Suprapubic skin (tissue), 4 donors: ENCODE measurements around the gene MADCAM1. TPM values are rescaled to one million over a fixed set of nuclear protein-coding genes. Genes with fewer than 3 reads are reported as not detected.

ENCODE experiments used
- DNase-seq, 2 donors: peaks; one replicate each; pipeline ENCODE4 v3.0.0-alpha.2; 2019; ENCODE audit warnings: low spot score in 2 of 2
- H3K27ac ChIP-seq: fragments of 200-600 bp; sonication (generic); one replicate; pipeline ENCODE4 v1.5.1; 2019
- H3K27me3 ChIP-seq: fragments of 200-600 bp; sonication (generic); one replicate; pipeline ENCODE4 v1.5.1; 2019
- H3K36me3 ChIP-seq: fragments of 200-600 bp; sonication (generic); one replicate; pipeline ENCODE4 v1.5.1; 2019
- H3K4me1 ChIP-seq: fragments of 200-600 bp; sonication (generic); one replicate; pipeline ENCODE4 v1.5.1; 2019
- H3K4me3 ChIP-seq: fragments of 200-600 bp; sonication (generic); one replicate; pipeline ENCODE4 v1.5.1; 2019; ENCODE audit warnings: mild to moderate bottlenecking
- H3K9me3 ChIP-seq: fragments of 200-600 bp; sonication (generic); one replicate; pipeline ENCODE4 v1.5.1; 2019
- CTCF ChIP-seq, 2 donors: fragments of 200-600 bp in 1 of 2; fragments of 450-650 bp in 1 of 2; sonication (generic) in 1 of 2; IDR thresholded peaks; one replicate each; pipeline ENCODE4 v1.5.1; 2016 to 2019; ENCODE audit warnings: antibody characterized with exemption in 2 of 2, mild to moderate bottlenecking in 1 of 2, moderate library complexity in 1 of 2
- EP300 ChIP-seq: sonication (generic); formaldehyde crosslinking; IDR thresholded peaks from one replicate; pipeline ENCODE4 v1.6.1; 2017; ENCODE audit warnings: antibody characterized with exemption
- POLR2A ChIP-seq, 2 donors: fragments of 450-650 bp; IDR thresholded peaks; one replicate each; pipeline ENCODE4 v1.6.1; 2017; ENCODE audit warnings: antibody characterized with exemption in 2 of 2, mild to moderate bottlenecking in 2 of 2, moderate library complexity in 2 of 2
- POLR2AphosphoS5 ChIP-seq, 3 donors: sonication (generic); formaldehyde crosslinking; IDR thresholded peaks; one replicate each; pipeline ENCODE4 v1.6.1; 2017; ENCODE audit warnings: antibody characterized with exemption in 3 of 3
- WGBS: methylation state at CpG from one replicate; pipeline ENCODE4 v1.1.5; 2018; 5-methylcytosine and 5-hydroxymethylcytosine counted together
- total RNA-seq, 4 donors: library from RNA; depleted of rRNA; stranded (reverse); fragments of >200 nt; gene quantifications; one replicate each; pipeline ENCODE4 v1.1.0, GENCODE V29; 2016

Gene MADCAM1
- total RNA-seq, 4 donors from 2014 or later: 0.64 TPM; not detected in 3

DNA sequence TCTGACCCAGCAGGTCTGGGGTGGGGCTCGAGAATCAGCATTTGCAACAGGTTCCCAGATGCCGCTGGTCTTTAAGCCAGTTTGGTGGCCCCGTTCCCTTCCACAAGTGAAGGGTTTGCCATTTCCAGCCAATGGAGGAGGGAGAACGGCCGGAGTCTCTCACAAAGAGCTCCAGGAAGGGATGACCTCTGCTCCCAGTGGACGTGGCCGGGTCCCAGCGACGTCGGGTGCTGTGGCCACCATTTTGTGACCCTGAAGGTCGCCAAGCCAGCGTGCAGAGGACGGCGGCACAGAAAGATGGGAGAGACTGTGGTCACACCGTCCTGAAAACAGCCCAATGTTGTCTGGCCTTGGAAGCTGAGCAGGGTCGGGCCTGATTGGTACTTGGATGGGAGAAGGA lies 43.5 kb upstream of the MADCAM1 start:
- WGBS: 97% methylated on average over 12 of the region's 16 CpGs

GRCh38 chr19:453606-454005 lies 42.7 kb upstream of the MADCAM1 start:
- Histone ChIP-seq H3K27ac (no peak overlapping the region), H3K9me3 (no peaks in the 10 kb centered on the region), H3K36me3 (no peaks in the 10 kb centered on the region), H3K27me3 (no peaks in the 10 kb centered on the region), H3K4me1 (no peaks in the 10 kb centered on the region), H3K4me3 (no peak overlapping the region)
- no peak for TF ChIP-seq POLR2AphosphoS5 (IDR thresholded peaks at IDR 0.05)
- TF ChIP-seq CTCF (IDR thresholded peaks at IDR 0.05): no peak
- no peak for TF ChIP-seq POLR2A (IDR thresholded peaks at IDR 0.05)
- no peak for TF ChIP-seq EP300
- WGBS: 95% methylated on average over 18 of the region's 22 CpGs
- no peak for DNase-seq

More for the DNA sequence above, 43.5 kb upstream of the MADCAM1 start:
- H3K4me3 ChIP-seq: no peak overlapping the region
- no peaks in the 10 kb centered on the region for H3K4me1 ChIP-seq
- H3K27ac ChIP-seq: no peak overlapping the region
- no peaks in the 10 kb centered on the region for H3K36me3 ChIP-seq
- no peak for DNase-seq
- H3K9me3 ChIP-seq: no peaks in the 10 kb centered on the region
- H3K27me3 ChIP-seq: no peaks in the 10 kb centered on the region
- TF ChIP-seq EP300 (no peak), POLR2A (IDR thresholded peaks at IDR 0.05) (no peak), POLR2AphosphoS5 (IDR thresholded peaks at IDR 0.05) (no peak), CTCF (IDR thresholded peaks at IDR 0.05) (no peak)

DNA sequence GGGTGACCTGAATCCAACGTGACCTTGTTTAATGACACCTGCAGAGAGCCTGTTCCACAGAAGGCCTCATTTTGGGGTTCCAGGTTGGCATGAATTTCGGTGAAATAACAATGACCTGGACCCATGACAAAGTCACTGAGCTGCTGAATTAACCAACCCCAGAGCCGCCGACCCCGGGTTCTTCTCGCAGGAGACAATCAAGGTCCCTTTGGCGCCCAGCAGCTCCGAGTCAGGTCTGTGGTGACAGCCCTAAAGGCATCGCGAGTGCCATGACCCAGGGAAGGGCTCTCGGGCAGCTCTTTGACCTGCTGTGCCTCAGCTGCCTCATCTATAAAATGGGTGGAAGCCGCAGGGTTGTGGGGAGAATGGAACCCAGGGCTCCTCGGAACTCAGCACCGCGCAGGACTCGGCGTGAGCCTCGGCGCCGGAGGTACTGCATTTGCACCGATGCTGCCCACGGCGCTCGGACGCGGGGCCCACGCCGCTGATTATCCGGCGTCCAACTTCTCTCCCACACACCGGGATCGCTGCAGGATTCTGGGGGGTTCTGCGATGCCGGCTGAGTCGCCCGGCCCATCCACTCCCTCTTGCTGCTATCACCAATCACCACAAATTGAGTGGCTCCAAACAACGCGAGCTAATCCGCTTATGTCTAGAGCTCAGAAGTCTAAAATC lies 41.1 kb upstream of the MADCAM1 start:
- Histone ChIP-seq H3K27me3 (no peaks in the 10 kb centered on the region), H3K4me3 (no peak overlapping the region), H3K27ac (no peak overlapping the region), H3K9me3 (no peaks in the 10 kb centered on the region), H3K4me1 (peaks cover 6% of the 10 kb centered on the region), H3K36me3 (no peaks in the 10 kb centered on the region)
- WGBS: 95% methylated on average over 31 of the region's 39 CpGs
- DNase-seq: no peak
- TF ChIP-seq POLR2A (IDR thresholded peaks at IDR 0.05): no peak
- no peak for TF ChIP-seq CTCF (IDR thresholded peaks at IDR 0.05)
- no peak for TF ChIP-seq EP300
- TF ChIP-seq POLR2AphosphoS5 (IDR thresholded peaks at IDR 0.05): no peak

DNA sequence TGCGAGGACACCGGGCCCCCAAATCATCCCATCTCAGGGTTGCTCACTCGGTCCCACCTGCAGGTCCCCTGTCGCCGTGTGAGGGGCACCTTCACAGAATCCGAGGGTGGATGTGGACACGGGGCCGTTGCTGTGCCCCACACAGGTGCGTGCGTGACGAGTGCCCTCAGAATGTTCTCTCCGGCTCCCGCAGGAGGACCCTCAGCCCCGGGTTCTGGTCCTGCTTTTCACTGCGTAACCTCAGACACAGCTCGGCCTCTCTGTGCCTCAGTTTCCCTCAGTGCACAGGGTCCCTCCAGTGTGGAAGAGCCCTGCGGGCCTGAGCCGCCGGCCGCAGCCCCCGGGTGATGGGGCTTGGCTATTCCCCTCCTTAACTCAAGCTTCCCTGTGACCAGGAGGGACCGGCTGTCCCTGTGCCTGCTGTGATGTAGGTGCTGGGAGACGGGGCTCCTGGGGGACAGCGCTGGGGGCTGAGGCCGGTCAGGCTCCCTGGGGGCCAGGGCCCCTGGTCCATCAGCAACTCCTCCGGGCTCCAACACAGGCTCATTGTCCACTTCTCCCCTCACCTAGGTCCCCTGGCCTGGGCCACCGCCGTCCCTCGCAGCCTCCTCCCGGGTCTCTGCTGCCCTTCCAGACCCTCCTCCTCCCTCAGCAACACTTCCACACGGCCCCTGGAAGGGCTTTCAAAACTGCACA lies 40.3 kb upstream of the MADCAM1 start:
- 87% methylated on average over 30 of the region's 31 CpGs for WGBS
- peaks cover 2% of the 10 kb centered on the region for H3K27me3 ChIP-seq

GRCh38 chr19:456547-457110 lies 39.7 kb upstream of the MADCAM1 start:
- Histone ChIP-seq H3K9me3 (no peaks in the 10 kb centered on the region), H3K4me3 (no peak overlapping the region), H3K36me3 (no peaks in the 10 kb centered on the region), H3K4me1 (peaks cover 14% of the 10 kb centered on the region), H3K27ac (no peak overlapping the region), H3K27me3 (peaks cover 8% of the 10 kb centered on the region)
- WGBS: 87% methylated on average over 18 of the region's 18 CpGs
- no peak for DNase-seq
- TF ChIP-seq POLR2A (IDR thresholded peaks at IDR 0.05) (no peak), CTCF (IDR thresholded peaks at IDR 0.05) (no peak), POLR2AphosphoS5 (IDR thresholded peaks at IDR 0.05) (no peak), EP300 (no peak)

More for the DNA sequence above, 40.3 kb upstream of the MADCAM1 start:
- Histone ChIP-seq H3K36me3 (no peaks in the 10 kb centered on the region), H3K4me1 (peaks cover 8% of the 10 kb centered on the region), H3K27ac (no peak overlapping the region), H3K4me3 (no peak overlapping the region), H3K9me3 (no peaks in the 10 kb centered on the region)
- no peak for DNase-seq
- no peak for TF ChIP-seq POLR2AphosphoS5 (IDR thresholded peaks at IDR 0.05)
